Measurements from ENCODE around the gene SRSF6.
"Not testable (repeated sequence)": the region's sequence is repeated elsewhere in the genome, so short reads cannot be mapped to it uniquely, and the experiment has no call there.

Gene SRSF6

DNA sequence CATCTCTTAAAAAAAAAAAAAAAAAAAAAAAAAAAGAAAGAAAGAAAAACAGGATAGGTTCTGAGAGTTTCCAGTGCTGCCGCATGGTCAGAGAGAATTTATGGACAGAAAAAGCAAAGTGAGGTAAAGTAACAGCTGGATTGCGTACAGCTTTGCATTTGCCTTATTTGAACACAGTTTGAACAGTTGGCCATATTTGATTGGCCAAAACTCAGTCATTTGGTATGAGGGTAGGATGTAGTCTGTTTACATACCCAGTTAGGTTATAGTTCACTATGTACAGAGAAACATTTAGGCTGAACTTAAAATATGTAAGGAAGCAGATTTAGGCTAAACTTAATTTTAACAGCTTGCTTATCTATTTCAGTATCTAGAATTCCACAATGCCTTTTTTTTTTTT lies 32.3 kb downstream of the SRSF6 start:
- no peak for DNase-seq

DNA sequence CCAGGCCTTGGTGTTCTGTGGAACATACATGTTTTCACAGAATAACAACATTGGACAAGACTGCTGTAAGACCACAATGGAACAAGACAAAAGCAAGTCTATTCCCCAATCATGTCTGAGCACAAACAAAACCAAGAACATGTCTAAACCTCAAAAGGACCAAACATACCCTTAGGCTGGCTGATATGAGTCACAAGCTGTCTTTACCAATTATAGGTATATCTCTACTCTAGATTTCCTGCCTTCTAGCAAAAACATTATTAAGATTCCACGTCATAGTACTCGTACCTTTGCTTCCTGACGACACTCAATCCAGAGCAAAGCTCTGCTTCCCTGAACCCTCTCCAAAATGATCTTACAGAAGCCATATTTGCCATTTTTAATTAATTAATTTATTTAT lies 34.4 kb downstream of the SRSF6 start:
- DNase-seq: no peak

GRCh38 chr20:43495388-43495787 lies 37.7 kb downstream of the SRSF6 start:
- DNase-seq: no peak

GRCh38 chr20:43502021-43502420 lies 44.3 kb downstream of the SRSF6 start:
- not testable (repeated sequence) for DNase-seq

GRCh38 chr20:43506238-43506637 lies 48.5 kb downstream of the SRSF6 start:
- DNase-seq: no peak

- DNase-seq: no peak
Observed at GRCh38 chr20:43507150-43508080, 49.7 kb downstream of the SRSF6 start, which contains the start of gene L3MBTL1. TSS of gene L3MBTL1 (plus strand) at chr20:43507697. CDS start at chr20:43513504, 5,807 bp downstream.

DNA sequence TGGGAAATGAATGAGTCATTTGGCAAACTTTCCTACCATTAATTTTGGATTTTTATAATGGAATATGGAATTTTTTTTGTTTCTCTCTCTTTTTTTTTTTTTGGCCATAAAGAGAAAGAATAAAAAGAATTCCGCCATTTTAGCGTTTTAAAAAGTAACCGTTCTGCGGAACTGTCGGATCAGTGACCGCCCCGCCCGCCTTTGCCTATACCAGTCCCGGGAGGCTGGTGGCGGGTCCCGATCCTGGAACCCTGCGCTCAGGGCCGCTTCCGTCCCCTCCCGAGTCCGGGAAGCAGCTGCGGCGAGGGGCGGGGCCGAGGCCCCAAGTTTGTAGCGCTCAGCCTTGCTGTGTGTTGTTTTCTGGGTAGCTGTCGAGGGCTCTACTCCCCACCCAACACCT lies 50.4 kb downstream of the SRSF6 start:
- no peak for DNase-seq

DNA sequence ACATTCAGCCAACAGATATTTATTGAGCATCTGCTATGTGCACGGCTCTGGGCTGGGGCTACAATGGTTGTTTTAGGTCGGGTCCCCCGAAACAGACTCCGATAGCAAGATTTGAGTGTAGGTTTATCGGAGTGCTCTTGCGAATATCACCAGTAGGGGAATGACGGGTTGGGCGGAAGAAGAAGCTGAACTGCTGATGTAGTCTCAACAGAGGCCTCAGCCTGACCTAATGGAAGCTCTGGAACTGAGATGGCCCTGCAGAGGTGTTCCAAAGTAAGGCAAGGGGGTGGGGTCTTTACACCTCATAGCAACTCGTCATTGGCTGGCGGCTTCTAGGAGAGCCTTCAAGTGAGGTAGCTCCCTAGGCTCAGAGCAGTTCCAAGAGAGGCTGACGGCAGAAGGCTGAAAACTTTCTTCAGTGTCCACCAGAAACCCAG lies 50.9 kb downstream of the SRSF6 start:
- no peak for DNase-seq

GRCh38 chr20:43511879-43512278 lies 54.2 kb downstream of the SRSF6 start:
- no peak for DNase-seq

DNA sequence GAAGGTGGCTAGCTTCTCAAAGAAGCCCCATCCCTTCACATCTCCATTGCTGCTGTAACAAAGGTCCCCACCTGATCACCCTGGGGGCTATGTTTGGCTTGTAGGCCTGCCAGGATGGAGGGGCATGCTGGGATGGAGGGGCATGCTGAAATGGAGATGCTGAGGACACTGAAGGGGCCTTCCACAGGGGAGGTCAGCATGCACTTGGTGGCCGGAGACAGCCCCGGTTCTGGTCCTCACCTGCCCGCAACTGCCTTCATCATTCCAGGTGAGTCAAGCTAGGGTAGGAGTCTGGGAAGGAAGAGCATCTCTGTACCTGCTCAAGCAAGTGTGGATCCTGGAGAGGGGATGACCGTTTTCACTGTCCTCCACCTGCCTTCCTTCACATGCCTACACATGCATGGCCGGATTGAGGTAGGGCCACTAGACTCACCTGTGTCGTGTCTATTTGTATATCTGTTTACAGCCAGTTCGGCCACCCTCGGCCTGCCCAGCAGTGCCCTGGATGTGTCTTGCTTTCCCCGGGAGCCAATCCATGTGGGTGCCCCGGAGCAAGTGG lies 55.8 kb downstream of the SRSF6 start:
- DNase-seq: no peak
